CD4-positive, alpha-beta T cell treated with Interleukin-17A for 1 hour (primary cell): ENCODE results near the gene CRYBG1.
"Not testable (repeated sequence)": the region's sequence is repeated elsewhere in the genome, so short reads cannot be mapped to it uniquely, and the experiment has no call there.

ENCODE experiments used
- DNase-seq: peaks from one replicate; pipeline ENCODE4 v3.0.0-alpha.2; 2020

The CRYBG1 gene

GRCh38 chr6:106511288-106512047 is 151.0 kb downstream of the CRYBG1 start:
- DNase-seq, result peak; percentile 42

GRCh38 chr6:106512048-106512967 is 151.8 kb downstream of the CRYBG1 start:
- peak; percentile 81 for DNase-seq

GRCh38 chr6:106512968-106513574 is 152.6 kb downstream of the CRYBG1 start:
- DNase-seq, result peak; percentile 27

GRCh38 chr6:106513808-106514582 is 153.5 kb downstream of the CRYBG1 start:
- DNase-seq, result no peak

- no peak for DNase-seq
Observed at GRCh38 chr6:106514583-106514885, 154.0 kb downstream of the CRYBG1 start.

DNA sequence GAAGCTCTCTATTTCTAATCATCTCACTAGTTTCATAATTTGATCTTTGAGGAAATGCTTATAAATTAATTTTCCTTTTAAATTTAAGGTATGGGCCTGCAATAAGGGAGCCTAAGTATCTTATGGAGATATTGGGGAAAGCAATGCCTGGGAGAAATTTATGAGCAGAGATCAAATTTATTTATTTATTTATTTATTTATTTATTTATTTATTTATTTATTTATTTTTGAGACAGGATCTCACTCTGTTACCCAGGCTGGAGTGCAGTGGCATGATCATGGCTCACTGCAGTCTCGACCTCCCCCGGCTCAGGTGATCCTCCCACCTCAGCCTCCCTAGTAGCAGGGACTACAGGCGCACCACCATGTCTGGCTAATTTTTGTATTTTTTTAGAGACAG is 155.1 kb downstream of the CRYBG1 start:
- DNase-seq, result not testable (repeated sequence)

GRCh38 chr6:106516616-106517015 is 156.1 kb downstream of the CRYBG1 start:
- peak; percentile 44 for DNase-seq

DNA sequence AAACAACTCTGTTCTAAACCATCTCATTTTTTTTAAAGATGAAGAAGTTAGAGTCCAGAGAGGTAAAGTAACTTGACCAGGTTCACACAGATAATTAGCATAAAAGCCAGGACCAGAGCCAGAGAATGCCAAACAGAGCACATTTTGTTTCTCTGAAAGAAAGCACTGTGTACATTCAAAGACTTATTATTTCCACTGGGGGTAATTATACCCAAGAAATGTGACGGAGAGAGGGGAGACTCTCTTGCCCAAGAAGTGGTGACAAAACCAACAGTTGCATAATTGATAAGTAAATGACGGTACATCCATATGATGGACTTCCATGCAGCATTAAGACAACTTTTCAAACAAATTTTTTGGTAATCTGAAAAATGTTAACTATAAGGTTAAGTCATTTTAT is 157.2 kb downstream of the CRYBG1 start:
- DNase-seq, result no peak

DNA sequence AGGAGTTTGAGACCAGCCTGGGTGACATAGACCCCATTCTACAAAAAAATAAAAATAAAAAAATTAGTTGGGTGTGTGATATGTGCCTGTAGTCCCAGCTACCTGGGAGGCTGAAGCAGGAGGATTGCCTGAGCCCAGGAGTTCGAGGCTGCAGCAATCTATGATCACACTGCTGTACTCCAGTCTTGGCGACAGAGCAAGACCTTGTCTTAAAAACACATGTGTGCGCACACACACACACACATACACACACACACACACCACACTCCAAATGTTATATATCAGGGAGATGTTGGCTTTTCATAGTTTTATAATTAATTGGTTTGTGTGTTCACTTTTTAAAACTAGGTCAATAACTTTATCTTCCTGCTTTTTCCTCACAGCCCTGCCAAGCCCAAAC is 158.2 kb downstream of the CRYBG1 start:
- DNase-seq, result no peak

DNA sequence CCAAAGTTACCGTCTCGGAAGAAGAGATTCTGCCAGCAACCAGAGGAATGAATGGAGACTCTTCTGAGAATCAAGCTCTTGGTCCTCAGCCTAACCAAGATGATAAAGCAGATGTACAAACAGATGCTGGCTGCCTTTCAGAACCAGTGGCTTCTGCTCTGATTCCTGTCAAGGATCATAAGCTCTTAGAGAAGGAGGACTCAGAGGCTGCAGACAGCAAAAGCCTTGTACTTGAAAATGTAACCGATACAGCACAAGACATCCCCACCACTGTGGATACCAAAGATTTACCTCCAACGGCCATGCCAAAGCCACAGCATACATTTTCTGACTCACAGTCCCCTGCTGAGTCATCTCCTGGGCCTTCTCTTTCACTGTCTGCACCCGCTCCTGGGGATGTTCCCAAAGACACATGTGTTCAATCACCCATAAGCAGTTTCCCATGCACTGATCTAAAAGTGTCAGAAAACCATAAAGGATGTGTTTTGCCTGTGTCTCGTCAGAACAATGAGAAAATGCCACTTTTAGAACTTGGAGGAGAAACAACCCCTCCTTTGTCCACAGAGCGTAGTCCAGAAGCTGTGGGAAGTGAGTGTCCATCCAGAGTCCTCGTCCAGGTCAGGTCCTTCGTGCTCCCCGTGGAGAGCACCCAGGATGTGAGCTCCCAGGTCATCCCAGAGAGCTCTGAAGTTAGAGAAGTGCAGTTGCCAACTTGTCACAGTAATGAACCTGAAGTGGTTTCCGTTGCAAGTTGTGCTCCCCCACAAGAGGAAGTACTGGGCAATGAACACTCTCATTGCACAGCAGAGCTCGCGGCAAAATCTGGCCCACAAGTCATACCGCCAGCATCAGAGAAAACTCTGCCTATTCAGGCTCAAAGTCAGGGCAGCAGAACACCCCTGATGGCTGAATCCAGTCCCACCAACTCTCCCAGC is 159.2 kb downstream of the CRYBG1 start:
- DNase-seq, result peak; percentile 84

GRCh38 chr6:106520711-106521401 is 160.3 kb downstream of the CRYBG1 start:
- DNase-seq, result peak; percentile 94

DNA sequence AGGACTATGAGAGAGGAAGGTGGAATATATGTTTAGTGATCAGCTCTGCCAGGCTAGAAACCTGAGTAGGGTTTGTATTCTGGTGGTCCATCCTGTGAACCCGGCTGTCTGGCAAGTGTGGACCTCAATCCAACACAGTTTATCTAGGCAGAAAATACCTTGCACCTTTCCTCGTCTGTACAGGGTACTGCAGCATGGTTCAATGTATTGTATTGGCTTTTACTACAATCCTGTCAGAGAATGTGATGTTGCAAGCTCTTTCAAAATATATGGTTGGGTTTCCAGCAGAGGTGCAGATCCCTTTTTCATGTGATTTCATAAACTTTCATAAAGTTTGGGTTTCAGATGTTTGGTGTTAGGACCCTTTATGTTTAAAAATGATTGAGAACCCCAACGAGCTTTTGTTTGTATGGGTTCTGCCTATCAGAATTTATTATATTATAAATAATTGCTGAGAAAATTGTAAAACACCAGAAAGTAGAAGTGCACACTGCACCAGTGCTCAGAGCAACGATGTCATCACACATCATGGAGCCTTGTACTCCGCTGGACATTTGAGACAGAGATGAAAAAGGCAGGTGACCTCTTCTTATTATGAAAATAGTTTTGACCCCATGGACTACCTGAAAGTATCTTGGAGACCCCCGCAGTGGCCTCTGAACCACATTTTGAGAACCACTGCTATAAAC is 162.2 kb downstream of the CRYBG1 start:
- DNase-seq, result peak; percentile 51

DNA sequence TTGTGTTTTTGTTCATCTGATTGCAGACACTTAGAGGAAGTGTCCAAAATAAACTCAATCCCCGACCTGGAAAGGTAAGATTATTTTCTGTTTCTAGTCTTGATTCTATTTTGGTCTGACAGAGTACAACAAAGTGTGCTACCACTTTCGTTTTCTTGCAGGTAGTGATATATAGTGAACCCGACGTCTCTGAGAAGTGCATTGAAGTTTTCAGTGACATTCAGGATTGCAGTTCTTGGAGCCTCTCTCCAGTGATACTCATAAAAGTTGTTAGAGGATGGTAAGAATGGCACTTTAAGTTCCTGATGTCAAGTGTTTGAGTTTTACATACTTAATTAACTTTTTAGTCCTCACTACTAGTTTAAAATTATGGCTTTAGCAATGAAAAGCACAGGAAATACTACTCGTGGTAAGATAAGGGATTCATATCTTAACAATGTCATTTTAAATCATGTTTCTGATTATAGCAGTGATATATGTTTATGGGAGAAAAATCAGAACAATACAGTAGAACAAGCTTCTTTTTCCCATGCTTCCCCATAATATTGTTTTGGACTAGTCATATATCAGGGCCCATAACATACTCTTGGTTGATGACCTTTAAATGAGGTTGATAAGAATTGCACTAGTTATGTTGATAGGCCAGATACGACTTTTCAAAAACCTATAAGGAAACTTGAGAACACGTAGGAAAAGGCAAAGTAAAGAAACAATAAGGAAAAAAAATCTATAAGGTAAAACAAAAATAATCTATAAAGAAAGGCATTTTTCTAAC is 164.8 kb downstream of the CRYBG1 start:
- DNase-seq, result peak; percentile 66

DNA sequence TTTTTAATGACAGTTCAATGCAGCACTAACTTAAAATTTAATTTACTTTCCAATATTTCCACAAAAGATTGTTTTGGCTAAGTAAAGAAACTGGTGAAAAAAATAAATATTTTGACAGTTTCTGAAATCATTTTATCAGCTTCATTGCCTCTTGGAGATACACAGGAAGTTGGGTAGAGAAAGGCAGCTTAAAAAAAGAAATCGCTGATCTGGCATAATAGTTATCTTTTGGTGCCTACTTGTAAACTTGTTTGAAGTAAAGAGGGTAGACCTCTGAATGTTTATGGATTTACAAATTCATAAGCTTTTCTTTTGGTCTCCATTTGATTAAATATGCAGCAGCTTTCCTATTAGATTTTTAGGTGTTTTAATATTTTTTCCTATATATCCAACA is 165.4 kb downstream of the CRYBG1 start:
- DNase-seq, result peak; percentile 58

DNA sequence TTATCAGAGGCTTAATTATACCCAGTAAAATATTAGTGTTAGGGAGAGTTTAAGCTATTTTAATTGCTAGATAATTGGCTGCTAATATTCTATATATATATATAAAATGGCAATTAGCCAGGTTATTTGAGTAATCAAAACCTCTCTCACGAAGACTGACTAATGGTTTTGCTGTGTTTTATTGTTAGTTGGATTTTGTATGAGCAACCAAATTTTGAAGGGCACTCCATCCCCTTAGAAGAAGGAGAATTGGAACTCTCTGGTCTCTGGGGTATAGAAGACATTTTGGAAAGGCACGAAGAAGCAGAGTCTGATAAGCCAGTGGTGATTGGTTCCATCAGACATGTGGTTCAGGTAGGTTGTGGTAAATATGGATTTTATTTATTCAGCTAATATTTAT is 166.6 kb downstream of the CRYBG1 start:
- no peak for DNase-seq

GRCh38 chr6:106527979-106528378 is 167.5 kb downstream of the CRYBG1 start:
- DNase-seq, result no peak

DNA sequence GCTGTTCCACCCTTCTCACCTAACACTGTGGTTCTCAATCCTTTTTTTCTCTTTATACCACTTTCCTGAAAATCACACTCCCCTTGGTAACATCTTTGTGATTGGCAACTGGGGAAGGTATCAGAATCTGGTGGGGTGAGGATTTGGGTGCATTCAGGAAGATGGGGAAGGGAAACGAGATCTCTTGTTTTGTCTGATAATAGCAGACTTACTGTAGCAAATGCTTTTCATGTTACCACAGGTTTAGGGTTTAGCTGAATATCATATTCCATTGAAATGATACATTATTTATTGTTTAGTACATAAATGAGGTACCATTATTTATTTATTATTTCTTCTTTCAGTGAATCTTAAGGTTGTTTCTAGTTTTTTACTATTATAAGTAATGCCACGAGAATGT is 168.0 kb downstream of the CRYBG1 start:
- no peak for DNase-seq

- no peak for DNase-seq
Observed at GRCh38 chr6:106529438-106529837, 168.9 kb downstream of the CRYBG1 start.

DNA sequence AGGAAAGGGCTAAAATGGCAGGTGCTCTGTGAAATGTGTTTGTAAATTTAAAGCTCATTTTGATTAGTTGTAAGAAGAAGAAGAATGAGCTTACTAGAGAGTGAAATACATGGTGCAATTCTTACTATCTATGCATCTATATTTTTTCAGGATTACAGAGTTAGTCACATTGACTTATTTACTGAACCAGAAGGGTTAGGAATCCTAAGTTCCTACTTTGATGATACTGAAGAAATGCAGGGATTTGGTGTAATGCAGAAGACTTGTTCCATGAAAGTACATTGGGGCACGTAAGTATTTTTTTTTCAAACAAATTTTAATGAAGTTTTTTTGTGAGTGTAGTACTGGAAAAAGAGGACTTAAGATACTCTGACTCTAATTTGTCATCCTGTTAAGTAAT is 169.5 kb downstream of the CRYBG1 start:
- DNase-seq, result no peak

DNA sequence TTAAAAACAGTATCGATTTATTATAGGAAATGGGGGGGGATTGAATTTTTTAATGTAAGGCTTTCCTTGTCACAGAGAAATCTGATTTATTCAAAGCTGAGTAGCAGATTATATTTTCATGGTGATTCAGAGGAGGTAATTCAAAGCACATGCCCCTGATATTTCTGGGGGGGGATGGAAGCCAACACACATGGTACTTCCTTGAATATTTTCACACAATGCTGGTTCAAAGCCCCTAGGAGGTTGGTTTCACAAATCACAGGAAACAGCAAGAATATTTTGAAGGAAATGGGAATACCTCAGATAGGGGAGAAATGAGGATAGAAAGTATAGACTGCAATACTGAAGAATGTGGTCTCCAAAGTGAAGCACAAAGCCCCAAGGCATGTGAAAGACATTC is 170.0 kb downstream of the CRYBG1 start:
- no peak for DNase-seq
